GM12878 (cell line): ENCODE results near the gene VPS45. TPM values are rescaled to one million over a fixed set of nuclear protein-coding genes. Genes with fewer than 3 reads are reported as not detected.

Experiments
- ATF2 ChIP-seq: IDR thresholded peaks from 2 replicates; pipeline ENCODE4 v1.6.1; 2012; ENCODE audit warnings: low read length, inconsistent platforms
- BACH1 ChIP-seq: fragments of 450-650 bp; IDR thresholded peaks from 2 replicates; pipeline ENCODE4 v1.6.1; 2017; ENCODE audit warnings: mild to moderate bottlenecking, borderline replicate concordance
- CHD4 ChIP-seq: fragments of 200-600 bp; sonication (generic); IDR thresholded peaks from 2 replicates; pipeline ENCODE4 v1.6.1; 2016; ENCODE audit warnings: mild to moderate bottlenecking
- CTCF ChIP-seq, 3 experiments: IDR thresholded peaks in 2 of 3; conservative IDR thresholded peaks in 1 of 3; 2 replicates each; pipeline ENCODE4 v1.5.1; 2011; ENCODE audit warnings: low read depth in 3 of 3, low read length in 3 of 3, mild to moderate bottlenecking in 3 of 3, control low read depth in 2 of 3, moderate library complexity in 2 of 3, inconsistent platforms in 1 of 3, mixed read lengths in 1 of 3; ENCODE audit not compliant: control insufficient read depth in 2 of 3, insufficient read depth in 1 of 3; ENCODE audit errors: extremely low read depth in 1 of 3
- DPF2 ChIP-seq: fragments of 450-650 bp; IDR thresholded peaks from 2 replicates; pipeline ENCODE4 v1.6.1; 2017; ENCODE audit warnings: mild to moderate bottlenecking
- EP300 ChIP-seq, 2 experiments: fragments of 150-350 bp in 1 of 2; IDR thresholded peaks; 2 replicates each; pipeline ENCODE4 v1.6.1; 2011 to 2012; ENCODE audit warnings: low read depth in 2 of 2, low read length in 2 of 2, borderline replicate concordance in 1 of 2, improper control_type of control experiment in 1 of 2, inconsistent platforms in 1 of 2; ENCODE audit not compliant: control insufficient read depth in 1 of 2
- FOXM1 ChIP-seq: IDR thresholded peaks from 2 replicates; pipeline ENCODE4 v1.6.1; 2012; ENCODE audit warnings: low read depth, mild to moderate bottlenecking, inconsistent platforms, low read length, moderate library complexity
- IRF4 ChIP-seq: IDR thresholded peaks from 2 replicates; pipeline ENCODE4 v1.6.1; 2011; ENCODE audit warnings: low read depth, low read length
- MEF2A ChIP-seq: IDR thresholded peaks from 2 replicates; pipeline ENCODE4 v1.6.1; 2011; ENCODE audit warnings: low read depth, mild to moderate bottlenecking, low read length, moderate library complexity; ENCODE audit not compliant: insufficient read depth
- RFX5 ChIP-seq: IDR thresholded peaks from 2 replicates; pipeline ENCODE4 v1.6.1; 2011; ENCODE audit warnings: low read depth, low read length, improper control_type of control experiment
- SIX5 ChIP-seq: IDR thresholded peaks from 2 replicates; pipeline ENCODE4 v1.6.1; 2011; ENCODE audit warnings: mild to moderate bottlenecking, low read depth, low read length, moderate library complexity; ENCODE audit not compliant: severe bottlenecking
- SMAD5 ChIP-seq: IDR thresholded peaks from 2 replicates; pipeline ENCODE4 v1.6.1; 2016; ENCODE audit warnings: antibody characterized with exemption, low read depth
- SMARCA5 ChIP-seq: fragments of 450-650 bp; IDR thresholded peaks from 2 replicates; pipeline ENCODE4 v1.6.1; 2017; ENCODE audit warnings: mild to moderate bottlenecking
- TARDBP ChIP-seq: IDR thresholded peaks from 2 replicates; pipeline ENCODE4 v1.6.1; 2016; ENCODE audit warnings: borderline replicate concordance
- ZZZ3 ChIP-seq: IDR thresholded peaks from 2 replicates; pipeline ENCODE4 v1.6.1; 2011; ENCODE audit warnings: low read depth; ENCODE audit not compliant: control insufficient read depth, insufficient read length
- polyA plus RNA-seq, 11 experiments: library from polyadenylated mRNA; depleted of rRNA in 4 of 11; unstranded in 6 of 11; stranded (reverse) in 5 of 11; fragments of >200 nt; fragmentation: Nextera tagmentation in 4 of 11; fragmentation: Illumina TruSeq in 1 of 11; extraction: Ambion mirVana in 4 of 11; extraction: Trizol in 1 of 11; gene quantifications; 1 replicate in 1 of 11; 2 replicates in 10 of 11; pipeline versions ENCODE4 v1.2.1 to v1.2.3, GENCODE V29; 2011 to 2016; ENCODE audit warnings: inconsistent platforms in 2 of 11, missing spikeins in 2 of 11, low read depth in 1 of 11
- total RNA-seq, 4 experiments: library from RNA; depleted of rRNA in 3 of 4; stranded (reverse); fragments of >200 nt in 3 of 4; fragmentation: Illumina TruSeq in 1 of 4; extraction: Trizol in 1 of 4; gene quantifications; 2 replicates each; pipeline versions ENCODE4 v1.2.1 to v1.2.3, GENCODE V29; 2013 to 2021
- TF ChIP-seq, protein P1 (sequence below): fragments of 450-650 bp; IDR thresholded peaks from 2 replicates; pipeline ENCODE4 v1.6.1; 2017; ENCODE audit warnings: mild to moderate bottlenecking
- TF ChIP-seq, protein P2 (sequence below): fragments of 450-650 bp; IDR thresholded peaks from 2 replicates; pipeline ENCODE4 v1.6.1; 2016; ENCODE audit warnings: mild to moderate bottlenecking
- TF ChIP-seq, protein P3 (sequence below): fragments of 450-650 bp; formaldehyde crosslinking; IDR thresholded peaks from 2 replicates; pipeline ENCODE4 v1.4.0; 2020; ENCODE audit warnings: mild to moderate bottlenecking, moderate library complexity

Gene VPS45
- total and polyA plus RNA-seq, 10 of the 15 experiments (the other 5 are each of a cell fraction or from before 2014, with no cell fraction given), result 24.4 to 48.7 (median 34.5) TPM

- TF ChIP-seq, protein P1, sequence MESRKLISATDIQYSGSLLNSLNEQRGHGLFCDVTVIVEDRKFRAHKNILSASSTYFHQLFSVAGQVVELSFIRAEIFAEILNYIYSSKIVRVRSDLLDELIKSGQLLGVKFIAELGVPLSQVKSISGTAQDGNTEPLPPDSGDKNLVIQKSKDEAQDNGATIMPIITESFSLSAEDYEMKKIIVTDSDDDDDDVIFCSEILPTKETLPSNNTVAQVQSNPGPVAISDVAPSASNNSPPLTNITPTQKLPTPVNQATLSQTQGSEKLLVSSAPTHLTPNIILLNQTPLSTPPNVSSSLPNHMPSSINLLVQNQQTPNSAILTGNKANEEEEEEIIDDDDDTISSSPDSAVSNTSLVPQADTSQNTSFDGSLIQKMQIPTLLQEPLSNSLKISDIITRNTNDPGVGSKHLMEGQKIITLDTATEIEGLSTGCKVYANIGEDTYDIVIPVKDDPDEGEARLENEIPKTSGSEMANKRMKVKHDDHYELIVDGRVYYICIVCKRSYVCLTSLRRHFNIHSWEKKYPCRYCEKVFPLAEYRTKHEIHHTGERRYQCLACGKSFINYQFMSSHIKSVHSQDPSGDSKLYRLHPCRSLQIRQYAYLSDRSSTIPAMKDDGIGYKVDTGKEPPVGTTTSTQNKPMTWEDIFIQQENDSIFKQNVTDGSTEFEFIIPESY, result no peak
- peak; percentile 45; the same call in 1 of the 2 replicates for TF ChIP-seq SMAD5
- TF ChIP-seq CTCF (IDR thresholded peaks at IDR 0.05 in 2 of 3, conservative IDR thresholded peaks at IDR 0.05 in 1 of 3; ENCODE audit: control insufficient read depth in 2 of 3, extremely low read depth in 1 of 3, insufficient read depth in 1 of 3, low read depth in 3 of 3, low read length in 3 of 3), result peak; percentile 34 to 44 (median 38); a peak in 4 of 6 replicates
- TF ChIP-seq MEF2A, result no peak
- TF ChIP-seq ZZZ3, result no peak
- TF ChIP-seq, protein P2, sequence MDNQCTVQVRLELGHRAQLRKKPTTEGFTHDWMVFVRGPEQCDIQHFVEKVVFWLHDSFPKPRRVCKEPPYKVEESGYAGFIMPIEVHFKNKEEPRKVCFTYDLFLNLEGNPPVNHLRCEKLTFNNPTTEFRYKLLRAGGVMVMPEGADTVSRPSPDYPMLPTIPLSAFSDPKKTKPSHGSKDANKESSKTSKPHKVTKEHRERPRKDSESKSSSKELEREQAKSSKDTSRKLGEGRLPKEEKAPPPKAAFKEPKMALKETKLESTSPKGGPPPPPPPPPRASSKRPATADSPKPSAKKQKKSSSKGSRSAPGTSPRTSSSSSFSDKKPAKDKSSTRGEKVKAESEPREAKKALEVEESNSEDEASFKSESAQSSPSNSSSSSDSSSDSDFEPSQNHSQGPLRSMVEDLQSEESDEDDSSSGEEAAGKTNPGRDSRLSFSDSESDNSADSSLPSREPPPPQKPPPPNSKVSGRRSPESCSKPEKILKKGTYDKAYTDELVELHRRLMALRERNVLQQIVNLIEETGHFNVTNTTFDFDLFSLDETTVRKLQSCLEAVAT, result peak; percentile 76; the same call in 1 of the 2 replicates
- TF ChIP-seq SIX5, result peak; percentile 85
- TF ChIP-seq SMARCA5, result peak; percentile 40; the same call in 1 of the 2 replicates
- no peak for TF ChIP-seq CHD4
- peak; percentile 43; the same call in 1 of the 2 replicates for TF ChIP-seq BACH1
- peak; percentile 13 to 36; a peak in 2 of 4 replicates for TF ChIP-seq EP300 (IDR thresholded peaks at IDR 0.05; ENCODE audit: borderline replicate concordance in 1 of 2, control insufficient read depth in 1 of 2, low read depth in 2 of 2, low read length in 2 of 2)
- TF ChIP-seq IRF4, result peak; percentile 58; the same call in 1 of the 2 replicates
- peak; percentile 37; the same call in 1 of the 2 replicates for TF ChIP-seq ATF2
- peak; percentile 72 for TF ChIP-seq DPF2
- TF ChIP-seq TARDBP, result peak; percentile 66; the same call in 1 of the 2 replicates
- no peak for TF ChIP-seq RFX5
- TF ChIP-seq, protein P3, sequence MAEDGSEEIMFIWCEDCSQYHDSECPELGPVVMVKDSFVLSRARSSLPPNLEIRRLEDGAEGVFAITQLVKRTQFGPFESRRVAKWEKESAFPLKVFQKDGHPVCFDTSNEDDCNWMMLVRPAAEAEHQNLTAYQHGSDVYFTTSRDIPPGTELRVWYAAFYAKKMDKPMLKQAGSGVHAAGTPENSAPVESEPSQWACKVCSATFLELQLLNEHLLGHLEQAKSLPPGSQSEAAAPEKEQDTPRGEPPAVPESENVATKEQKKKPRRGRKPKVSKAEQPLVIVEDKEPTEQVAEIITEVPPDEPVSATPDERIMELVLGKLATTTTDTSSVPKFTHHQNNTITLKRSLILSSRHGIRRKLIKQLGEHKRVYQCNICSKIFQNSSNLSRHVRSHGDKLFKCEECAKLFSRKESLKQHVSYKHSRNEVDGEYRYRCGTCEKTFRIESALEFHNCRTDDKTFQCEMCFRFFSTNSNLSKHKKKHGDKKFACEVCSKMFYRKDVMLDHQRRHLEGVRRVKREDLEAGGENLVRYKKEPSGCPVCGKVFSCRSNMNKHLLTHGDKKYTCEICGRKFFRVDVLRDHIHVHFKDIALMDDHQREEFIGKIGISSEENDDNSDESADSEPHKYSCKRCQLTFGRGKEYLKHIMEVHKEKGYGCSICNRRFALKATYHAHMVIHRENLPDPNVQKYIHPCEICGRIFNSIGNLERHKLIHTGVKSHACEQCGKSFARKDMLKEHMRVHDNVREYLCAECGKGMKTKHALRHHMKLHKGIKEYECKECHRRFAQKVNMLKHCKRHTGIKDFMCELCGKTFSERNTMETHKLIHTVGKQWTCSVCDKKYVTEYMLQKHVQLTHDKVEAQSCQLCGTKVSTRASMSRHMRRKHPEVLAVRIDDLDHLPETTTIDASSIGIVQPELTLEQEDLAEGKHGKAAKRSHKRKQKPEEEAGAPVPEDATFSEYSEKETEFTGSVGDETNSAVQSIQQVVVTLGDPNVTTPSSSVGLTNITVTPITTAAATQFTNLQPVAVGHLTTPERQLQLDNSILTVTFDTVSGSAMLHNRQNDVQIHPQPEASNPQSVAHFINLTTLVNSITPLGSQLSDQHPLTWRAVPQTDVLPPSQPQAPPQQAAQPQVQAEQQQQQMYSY (CRISPR knock-in tag), result no peak
- TF ChIP-seq FOXM1, result peak; percentile 27; the same call in 1 of the 2 replicates
- TF ChIP-seq, all 136 proteins: peak for 71
Observed at GRCh38 chr1:150067184-150068108, at the start of gene VPS45 (continued).
